H7 (cell line): ENCODE data around the gene EPHA1. TPM values are rescaled to one million over a fixed set of nuclear protein-coding genes. Genes with fewer than 3 reads are reported as not detected.
"Not testable (repeated sequence)": the region's sequence is repeated elsewhere in the genome, so short reads cannot be mapped to it uniquely, and the experiment has no call there.

Experiments used
- DNase-seq: peaks from one replicate; pipeline ENCODE4 v3.0.0; 2012
- H3K27me3 ChIP-seq: 2 replicates; pipeline ENCODE4 v1.6.0; 2011; ENCODE audit warnings: mild to moderate bottlenecking, low read length; ENCODE audit not compliant: control insufficient read depth, insufficient read depth
- H3K36me3 ChIP-seq: replicated peaks from 2 replicates; pipeline ENCODE4 v1.5.1; 2011; ENCODE audit warnings: low read length; ENCODE audit not compliant: control insufficient read depth, insufficient read depth
- H3K4me3 ChIP-seq: 2 replicates; pipeline ENCODE4 v1.5.1; 2011; ENCODE audit warnings: low read depth, mild to moderate bottlenecking, control low read depth, low read length, moderate library complexity; ENCODE audit not compliant: insufficient read depth
- total RNA-seq: library from RNA; depleted of rRNA; stranded (reverse); fragments of >200 nt; shearing (Covaris generic); gene quantifications from 2 replicates; pipeline ENCODE4 v1.2.3, GENCODE V29; 2014

Gene EPHA1
- total RNA-seq, 1 experiment from 2014 or later: 176 TPM

DNA sequence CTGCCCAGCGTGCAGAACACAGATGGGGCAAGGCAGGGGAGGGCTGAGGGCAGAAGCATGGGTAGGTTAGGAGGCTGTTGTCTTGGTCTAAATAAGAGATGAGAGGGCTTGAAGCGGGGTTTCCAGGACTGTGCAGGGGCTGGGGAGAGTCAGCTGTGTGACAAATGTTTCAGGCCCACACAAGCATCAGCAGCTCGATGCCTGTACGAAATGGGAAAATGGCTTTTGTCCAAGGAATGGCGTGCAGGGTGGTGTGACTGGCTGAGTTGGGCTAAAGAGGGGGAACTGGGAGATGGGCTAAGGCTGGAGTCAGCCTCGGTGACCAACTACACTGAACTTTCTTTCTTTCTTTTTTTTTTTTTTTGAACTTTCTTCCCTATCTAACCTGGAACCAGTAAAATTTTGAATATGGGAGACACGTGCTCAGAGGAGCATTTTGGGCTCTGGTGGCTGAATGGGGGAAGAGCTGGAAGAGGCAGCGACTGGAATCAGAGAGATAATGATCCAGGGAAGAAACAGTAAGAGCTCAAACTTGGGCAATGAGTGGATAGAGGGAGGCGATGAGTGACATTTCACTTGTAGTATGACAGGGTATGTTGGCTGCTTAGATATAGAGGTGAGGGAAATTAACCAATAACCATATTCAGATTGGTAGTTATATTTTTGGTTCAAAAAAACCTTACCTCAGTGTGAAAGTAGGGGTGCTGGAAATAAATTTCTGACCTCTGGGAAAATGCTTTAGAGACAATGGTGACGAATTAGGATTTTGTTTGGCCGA is 10.2 kb upstream of the EPHA1 start:
- H3K27me3 ChIP-seq: no peaks in the 10 kb centered on the region
- no peak for DNase-seq
- peaks cover 2% of the 10 kb centered on the region for H3K36me3 ChIP-seq
- H3K4me3 ChIP-seq: no peak overlapping the region

DNA sequence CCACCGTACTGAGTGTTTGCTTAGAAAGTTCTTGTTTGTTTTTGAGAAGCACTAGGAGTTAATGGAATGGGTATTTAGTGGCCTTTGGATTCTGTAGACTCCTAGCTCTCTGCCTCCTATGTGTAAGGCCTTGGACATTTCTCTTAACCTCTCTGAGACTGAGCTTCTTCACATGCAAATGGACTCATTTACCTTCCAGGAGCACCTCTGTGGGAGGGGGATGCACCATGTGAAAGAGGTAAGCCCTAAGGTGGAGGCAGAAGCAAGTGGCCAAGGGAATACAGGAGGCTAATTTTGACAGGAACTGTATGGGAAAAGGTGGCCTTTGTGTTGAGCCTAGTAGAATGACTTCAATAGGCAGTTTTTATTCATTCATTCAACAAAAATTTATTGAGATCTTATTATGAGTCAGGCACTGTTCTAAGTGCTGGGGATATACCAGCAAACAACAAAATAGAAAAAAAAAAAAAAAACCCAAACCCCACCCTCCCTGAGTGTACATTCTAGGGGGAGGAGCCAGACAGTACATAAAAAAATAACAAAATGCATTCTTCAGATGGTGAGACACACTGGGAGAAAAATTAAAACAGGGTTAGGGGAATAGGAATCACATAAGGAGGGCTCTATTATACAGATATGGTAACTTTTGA is 9.2 kb upstream of the EPHA1 start:
- Histone ChIP-seq H3K36me3 (peaks cover 2% of the 10 kb centered on the region), H3K4me3 (no peak overlapping the region), H3K27me3 (no peaks in the 10 kb centered on the region)
- peak; percentile 52 for DNase-seq

DNA sequence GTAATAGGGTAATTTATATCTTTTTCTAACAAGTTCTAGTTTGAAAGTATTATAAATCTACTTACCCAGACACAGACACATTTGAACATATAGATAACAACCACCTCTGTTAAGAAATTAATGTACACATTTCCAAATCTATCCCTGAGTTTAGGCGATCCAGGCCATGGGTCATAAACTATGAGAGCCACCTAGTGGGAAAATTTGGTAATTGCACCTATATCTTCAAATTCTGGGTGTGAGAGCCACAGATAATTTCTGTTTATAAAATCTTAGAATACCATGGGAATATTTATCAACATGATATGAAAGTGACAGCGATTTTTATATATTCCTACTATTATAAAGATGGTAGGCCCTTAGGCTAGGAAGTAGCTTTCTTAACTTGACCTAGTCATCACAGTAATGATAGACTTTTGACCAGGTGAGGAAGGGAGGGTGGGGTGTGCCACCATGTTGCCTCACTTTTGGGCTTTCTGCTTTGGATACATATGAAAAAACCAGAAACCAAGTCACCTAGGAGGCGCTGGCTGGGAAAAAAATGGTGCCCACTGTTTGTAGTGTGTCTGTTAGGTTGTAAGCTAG is 8.0 kb upstream of the EPHA1 start:
- H3K4me3 ChIP-seq: no peak overlapping the region
- H3K36me3 ChIP-seq: peaks cover 2% of the 10 kb centered on the region
- H3K27me3 ChIP-seq: no peaks in the 10 kb centered on the region
- peak; percentile 70 for DNase-seq

DNA sequence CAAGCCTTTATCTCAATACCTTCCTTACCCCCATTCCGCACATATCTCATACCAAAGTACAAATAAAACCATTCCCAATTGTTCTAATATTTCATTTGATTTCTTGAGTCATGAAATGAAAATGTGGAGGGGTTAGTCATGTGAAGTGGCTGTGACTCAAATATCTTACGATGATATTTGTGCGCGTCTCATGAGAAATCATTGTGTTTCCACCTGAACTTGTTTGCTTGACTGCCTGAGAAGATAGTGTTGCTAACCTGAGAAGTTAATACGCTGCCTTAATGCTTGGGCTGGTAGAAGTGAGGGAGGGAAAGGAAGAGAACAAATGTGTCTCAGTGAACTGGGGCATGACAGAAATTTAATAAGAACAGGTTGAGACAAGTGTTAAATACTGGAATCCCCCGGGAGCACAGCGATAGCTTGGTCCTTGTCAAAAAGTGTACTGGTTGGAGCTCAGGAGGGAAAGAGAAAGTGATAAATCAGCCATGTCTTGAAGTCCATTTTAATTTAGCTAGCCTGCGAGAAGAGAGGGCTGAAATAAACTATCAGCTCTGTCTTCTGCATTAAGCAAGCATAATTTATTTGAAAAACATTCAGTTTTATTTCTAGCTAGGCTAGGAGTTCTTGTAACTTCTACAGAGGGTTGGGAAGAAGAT is 7.2 kb upstream of the EPHA1 start:
- no peaks in the 10 kb centered on the region for H3K27me3 ChIP-seq
- no peak for DNase-seq
- H3K4me3 ChIP-seq: no peak overlapping the region

DNA sequence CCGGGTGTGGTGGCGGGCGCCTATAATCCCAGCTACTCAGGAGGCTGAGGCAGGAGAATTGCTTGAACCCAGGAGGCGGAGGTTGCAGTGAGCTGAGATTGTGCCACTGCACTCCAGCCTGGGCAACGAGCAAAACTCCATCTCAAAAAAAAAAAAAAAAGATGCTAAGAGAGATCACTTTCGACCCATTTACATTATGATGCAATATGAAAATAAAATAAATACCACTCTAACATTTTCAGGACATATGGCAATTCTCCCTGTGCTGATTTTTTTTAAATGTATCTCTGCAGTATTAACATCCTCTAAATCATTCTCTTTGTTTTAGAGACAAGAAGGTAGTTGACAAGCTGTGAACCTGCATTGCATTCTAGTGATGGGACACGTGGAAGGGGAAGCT is 6.6 kb upstream of the EPHA1 start:
- not testable (repeated sequence) for DNase-seq, H3K4me3 ChIP-seq, H3K27me3 ChIP-seq, H3K36me3 ChIP-seq

More for the DNA sequence above, 7.2 kb upstream of the EPHA1 start:
- peaks cover 2% of the 10 kb centered on the region for H3K36me3 ChIP-seq

DNA sequence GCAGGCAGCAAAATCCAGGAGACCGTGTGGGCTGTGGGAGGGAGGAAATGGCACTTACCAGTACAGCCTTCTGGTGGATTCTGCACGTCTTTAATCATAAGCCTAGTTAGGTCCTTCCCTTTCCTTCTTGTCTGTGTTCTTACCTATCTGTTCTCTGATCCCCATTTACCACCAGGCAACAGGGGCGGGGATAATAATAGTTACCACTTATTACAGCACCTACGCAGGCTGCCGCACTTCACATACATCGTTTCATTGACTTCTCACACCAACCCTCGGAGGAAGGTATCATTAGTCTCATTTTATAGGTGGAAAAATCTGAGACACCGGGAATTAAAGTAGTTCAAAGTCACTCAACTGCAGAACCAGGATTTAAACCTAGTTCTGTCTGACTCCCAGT is 4.5 kb upstream of the EPHA1 start:
- DNase-seq: no peak
- H3K36me3 ChIP-seq: no peaks in the 10 kb centered on the region
- no peak overlapping the region for H3K4me3 ChIP-seq
- H3K27me3 ChIP-seq: no peaks in the 10 kb centered on the region

DNA sequence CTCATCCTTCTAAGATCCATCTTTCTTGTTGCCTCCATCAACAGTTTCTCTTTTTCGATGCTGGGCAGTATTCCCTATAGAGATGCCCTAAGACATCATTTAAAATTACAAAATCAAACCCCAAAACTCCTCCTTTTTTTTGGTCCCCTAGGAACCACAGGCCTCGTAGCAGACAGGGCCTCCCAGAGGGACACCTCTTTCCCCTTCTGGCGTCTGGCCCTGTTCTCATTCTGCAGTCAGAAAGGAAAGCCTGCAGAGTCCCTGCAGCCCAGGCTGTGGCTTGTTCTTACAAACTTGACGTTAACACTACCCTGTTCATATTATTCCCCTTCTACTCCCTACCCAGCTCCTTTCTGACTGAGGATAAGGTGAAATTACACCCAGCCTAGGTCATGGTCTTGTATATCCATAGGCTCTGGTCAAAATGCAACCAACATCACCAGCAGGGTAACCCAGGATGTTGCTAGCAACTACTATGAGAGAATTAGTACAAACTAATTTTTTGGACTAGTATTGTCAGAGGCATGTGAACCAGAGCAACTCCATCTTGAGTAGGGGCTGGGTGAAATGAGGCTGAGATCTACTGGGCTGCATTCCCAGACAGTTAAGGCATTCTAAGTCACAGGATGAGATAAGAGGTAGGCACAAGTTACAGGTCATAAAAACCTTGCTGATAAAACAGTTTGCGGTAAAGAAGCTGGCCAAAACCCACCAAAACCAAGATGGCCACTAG is 3.5 kb upstream of the EPHA1 start:
- Histone ChIP-seq H3K27me3 (no peaks in the 10 kb centered on the region), H3K36me3 (no peaks in the 10 kb centered on the region), H3K4me3 (no peak overlapping the region)
- DNase-seq: no peak

DNA sequence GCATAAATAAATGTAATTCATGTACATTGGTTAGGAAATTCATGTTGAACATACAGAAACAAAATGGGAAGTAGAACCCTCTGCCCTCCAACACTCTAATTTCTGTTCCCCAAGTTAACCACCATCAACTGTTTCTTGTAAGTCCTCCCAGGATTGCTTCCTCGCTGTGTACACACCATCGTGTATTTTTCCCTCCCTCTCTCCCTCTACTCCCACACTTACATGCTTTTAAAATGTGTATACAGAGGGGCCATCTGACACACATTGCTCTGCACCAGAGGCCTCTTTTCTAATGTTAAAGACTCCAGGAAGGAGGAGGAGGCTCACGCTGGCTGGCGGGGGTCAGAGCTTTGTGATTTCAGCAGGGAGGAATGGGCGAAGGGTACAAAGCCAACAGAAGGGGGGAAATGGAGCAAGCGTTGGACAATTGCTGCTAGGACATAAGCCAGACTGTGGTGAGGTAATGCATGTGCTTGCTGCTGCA is 1.9 kb upstream of the EPHA1 start:
- Histone ChIP-seq H3K27me3 (no peaks in the 10 kb centered on the region), H3K4me3 (no peak overlapping the region), H3K36me3 (peaks cover 1% of the 10 kb centered on the region)
- peak; percentile 65 for DNase-seq

DNA sequence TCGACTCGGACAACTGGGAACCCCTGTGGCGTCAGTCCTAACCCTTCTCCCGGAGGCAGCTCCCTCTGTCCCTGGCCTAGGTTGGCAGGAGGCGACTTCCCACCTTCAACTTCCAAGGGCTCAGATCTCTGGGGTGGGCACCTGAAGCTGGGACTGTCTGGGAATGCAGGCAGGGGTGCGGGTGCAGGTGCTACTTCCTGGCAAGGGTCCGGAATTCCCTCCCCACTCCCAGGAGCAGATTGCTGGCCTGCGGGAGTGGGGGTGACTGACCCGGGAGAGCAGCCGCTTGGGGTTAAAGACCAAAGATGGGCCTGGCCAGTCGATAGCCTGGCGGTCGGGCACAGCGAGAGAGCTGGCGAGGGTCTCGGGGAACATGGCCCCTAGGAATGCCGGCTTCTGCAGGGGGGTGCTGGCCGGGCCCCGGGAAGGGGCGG is 387 bp downstream of the EPHA1 start:
- Histone ChIP-seq H3K27me3 (no peaks in the 10 kb centered on the region), H3K4me3 (peak overlapping the region; percentile 82), H3K36me3 (peaks cover 7% of the 10 kb centered on the region)
- no peak for DNase-seq

DNA sequence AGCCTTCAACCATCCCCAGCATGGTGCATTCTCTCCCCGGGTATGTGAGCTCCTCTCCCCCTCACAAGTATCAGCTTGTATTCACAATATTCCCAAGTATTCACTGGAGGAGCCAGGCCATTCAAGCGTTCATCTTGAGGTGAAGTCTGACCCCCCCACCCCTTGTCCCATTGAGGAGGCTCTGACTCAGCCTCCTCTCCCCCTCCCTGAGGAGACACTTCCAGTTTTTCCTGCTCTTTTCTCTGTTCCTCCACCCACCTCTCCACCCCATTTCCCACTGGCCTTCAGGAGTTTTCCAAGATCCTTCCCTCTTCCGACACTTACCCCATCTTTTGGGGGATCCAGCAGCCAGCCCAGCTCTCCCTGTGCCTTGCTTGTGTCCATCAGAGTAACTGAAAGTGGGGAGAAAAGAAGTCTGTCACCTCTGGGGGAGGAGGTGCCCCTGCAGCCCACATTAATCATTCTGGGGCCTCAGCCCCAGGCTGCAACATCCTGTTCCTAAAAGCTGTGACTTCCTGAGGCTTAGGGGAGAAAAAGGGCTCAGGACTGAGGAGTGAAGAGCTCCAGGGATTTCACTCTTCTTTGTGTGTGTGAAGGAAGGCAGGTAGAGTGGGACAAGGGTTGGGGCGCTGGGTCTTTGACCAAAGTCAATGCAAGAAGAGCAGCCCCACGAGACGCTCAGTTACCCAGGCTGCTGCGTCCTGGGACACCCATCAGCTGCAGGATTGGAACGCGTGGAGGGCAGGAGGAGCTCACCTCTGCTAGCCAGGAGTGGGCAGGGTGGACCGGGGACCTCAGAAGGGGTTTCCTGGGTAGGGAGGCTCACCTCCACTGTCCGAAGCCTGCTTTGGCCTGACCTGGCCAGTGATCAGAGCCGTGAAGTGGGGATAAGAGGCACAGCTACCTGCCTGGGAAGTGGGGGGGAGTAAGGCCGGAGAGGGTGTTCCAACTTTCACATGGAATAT is 1.1 kb downstream of the EPHA1 start:
- Histone ChIP-seq H3K36me3 (peaks cover 7% of the 10 kb centered on the region), H3K27me3 (no peaks in the 10 kb centered on the region), H3K4me3 (peak overlapping the region; percentile 82)
- peak; percentile 61 for DNase-seq

DNA sequence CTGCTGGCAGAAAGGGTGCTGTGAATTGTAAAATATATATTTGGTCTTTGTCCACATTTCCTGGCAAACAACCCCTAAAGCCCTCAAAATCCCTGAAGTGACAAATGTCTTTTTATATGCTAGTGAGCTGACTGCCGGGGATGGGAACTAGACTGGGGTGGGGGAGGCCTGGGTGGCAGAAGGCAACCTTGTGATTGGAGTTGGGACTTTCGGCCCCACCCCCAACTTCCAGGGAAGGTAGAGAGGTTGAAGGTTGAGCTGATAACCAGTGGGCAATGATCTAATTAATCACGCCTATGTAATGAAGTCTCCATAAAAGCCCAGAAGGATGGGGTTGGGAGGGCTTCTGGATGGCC is 2.7 kb downstream of the EPHA1 start:
- H3K36me3 ChIP-seq: peaks cover 17% of the 10 kb centered on the region
- H3K27me3 ChIP-seq: no peaks in the 10 kb centered on the region
- no peak overlapping the region for H3K4me3 ChIP-seq
- DNase-seq: peak; percentile 89

DNA sequence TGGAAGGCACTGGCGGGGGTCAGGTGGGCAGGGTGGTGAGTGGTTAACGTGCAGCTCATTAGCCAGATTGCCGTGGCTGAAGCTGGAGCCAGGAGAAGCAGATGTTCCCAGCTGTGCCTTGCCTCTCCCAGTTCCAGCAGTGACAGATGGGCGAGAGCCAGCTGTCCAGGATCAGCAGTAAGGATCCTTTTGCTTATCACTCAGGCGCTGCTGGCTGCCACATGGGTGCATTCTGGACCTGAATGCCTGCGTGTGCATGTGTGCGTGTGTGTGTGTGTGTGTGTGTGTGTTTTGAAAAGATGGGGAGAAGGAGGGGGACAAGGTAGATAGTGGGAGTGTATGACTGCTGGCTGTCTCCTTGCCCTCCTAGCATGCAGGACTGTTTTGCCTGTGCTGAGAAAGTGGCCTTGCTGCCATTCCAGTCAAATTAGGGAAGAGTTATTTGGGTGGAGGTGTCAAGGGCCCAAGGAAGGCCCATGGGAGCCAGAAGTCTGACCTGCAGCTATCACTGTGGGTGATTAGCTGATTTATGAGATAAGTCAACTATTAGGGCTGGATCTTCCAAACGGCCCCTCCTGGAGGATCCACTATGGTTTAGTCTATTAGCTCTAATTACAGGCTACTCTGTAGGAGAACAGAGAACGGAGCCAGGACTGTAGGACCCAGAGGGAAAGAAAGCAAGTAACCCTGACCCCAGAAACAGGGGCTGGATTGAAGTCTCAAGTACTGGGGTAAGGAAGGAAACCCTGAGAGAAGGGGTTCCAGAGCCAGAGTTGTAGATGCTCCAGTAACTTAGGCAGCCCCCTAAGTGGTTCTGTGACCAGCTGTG is 3.3 kb downstream of the EPHA1 start:
- peak; percentile 68 for DNase-seq
- H3K4me3 ChIP-seq: no peak overlapping the region
- H3K36me3 ChIP-seq: peaks cover 22% of the 10 kb centered on the region
- H3K27me3 ChIP-seq: no peaks in the 10 kb centered on the region

DNA sequence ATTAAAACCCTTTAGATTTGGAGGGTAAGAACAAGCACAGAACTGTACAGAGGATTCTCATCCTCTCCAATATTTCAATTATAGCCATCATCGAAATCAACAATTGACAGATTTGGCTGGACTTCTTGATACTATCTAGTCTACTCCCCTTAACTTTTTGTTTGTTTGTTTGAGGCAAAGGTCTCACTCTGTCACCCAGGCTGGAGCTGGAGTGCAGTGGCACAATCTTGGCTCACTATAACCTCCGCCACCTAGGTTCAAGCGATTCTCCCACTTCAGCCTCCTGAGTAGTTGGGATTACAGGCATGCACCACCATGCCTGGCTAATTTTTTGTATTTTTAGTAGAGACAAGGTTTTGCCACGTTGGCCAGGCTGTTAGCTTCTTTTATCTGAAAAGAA is 6.4 kb downstream of the EPHA1 start:
- H3K4me3 ChIP-seq, H3K27me3 ChIP-seq, DNase-seq: not testable (repeated sequence)
- H3K36me3 ChIP-seq: peaks cover 43% of the 10 kb centered on the region
